ENCODE data around the gene CDH12.
"Not testable (repeated sequence)": the region's sequence is repeated elsewhere in the genome, so short reads cannot be mapped to it uniquely, and the experiment has no call there.

GRCh38 chr5:22139662-22140300 lies 713.4 kb downstream of the CDH12 start:
- TF ChIP-seq, protein P1, sequence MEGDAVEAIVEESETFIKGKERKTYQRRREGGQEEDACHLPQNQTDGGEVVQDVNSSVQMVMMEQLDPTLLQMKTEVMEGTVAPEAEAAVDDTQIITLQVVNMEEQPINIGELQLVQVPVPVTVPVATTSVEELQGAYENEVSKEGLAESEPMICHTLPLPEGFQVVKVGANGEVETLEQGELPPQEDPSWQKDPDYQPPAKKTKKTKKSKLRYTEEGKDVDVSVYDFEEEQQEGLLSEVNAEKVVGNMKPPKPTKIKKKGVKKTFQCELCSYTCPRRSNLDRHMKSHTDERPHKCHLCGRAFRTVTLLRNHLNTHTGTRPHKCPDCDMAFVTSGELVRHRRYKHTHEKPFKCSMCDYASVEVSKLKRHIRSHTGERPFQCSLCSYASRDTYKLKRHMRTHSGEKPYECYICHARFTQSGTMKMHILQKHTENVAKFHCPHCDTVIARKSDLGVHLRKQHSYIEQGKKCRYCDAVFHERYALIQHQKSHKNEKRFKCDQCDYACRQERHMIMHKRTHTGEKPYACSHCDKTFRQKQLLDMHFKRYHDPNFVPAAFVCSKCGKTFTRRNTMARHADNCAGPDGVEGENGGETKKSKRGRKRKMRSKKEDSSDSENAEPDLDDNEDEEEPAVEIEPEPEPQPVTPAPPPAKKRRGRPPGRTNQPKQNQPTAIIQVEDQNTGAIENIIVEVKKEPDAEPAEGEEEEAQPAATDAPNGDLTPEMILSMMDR (IDR thresholded peaks at IDR 0.05; ENCODE audit: insufficient read depth, low read length, poor library complexity, severe bottlenecking): not testable (repeated sequence)
- TF ChIP-seq EZH2phosphoT487 (conservative IDR thresholded peaks at IDR 0.05; ENCODE audit: low read length): not testable (repeated sequence)
